ENCODE results near the gene CACNA1C. TPM values are rescaled to one million over a fixed set of nuclear protein-coding genes. Genes with fewer than 3 reads are reported as not detected.

The CACNA1C gene
- total and polyA plus RNA-seq, 4 donors: 4.3 to 114 (median 46.3) TPM

DNA sequence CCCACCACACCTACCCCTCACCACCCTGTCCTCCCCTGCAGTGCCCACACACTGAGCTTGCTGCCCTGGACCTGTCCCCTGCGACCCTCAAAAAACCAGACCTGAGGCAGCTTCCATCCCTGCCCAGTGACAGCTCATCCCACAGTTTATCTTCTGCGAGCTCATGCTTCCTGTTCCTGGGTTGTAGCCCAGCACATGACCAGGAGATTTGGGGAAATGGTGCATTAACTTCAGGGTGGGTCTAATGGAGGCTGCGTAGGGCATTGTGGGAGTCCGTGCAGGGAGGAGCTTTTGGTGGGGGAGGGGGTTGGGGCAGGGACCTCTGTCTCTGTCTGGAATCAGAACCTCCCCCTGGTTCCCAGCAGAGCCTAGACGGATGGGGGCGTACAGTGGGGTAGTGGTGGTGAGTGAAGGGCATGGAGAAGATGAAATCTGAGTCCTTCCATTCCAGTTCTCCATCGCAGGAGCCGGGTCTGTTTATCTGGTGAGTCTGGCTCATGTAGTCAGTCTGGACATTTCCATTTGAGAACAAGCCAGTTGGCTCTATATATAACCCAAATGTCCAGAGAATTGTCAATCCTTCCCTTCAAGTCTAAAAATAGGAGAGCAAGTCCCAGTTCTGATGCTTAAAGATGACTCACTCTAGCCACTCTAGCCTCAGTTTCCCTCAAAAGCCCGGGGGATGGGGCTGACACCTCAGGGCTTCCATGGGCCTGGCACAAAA lies 270.9 kb downstream of the CACNA1C start:
- 20 to 27% methylated on average over 9 of the region's 9 CpGs for WGBS, 2 donors

DNA sequence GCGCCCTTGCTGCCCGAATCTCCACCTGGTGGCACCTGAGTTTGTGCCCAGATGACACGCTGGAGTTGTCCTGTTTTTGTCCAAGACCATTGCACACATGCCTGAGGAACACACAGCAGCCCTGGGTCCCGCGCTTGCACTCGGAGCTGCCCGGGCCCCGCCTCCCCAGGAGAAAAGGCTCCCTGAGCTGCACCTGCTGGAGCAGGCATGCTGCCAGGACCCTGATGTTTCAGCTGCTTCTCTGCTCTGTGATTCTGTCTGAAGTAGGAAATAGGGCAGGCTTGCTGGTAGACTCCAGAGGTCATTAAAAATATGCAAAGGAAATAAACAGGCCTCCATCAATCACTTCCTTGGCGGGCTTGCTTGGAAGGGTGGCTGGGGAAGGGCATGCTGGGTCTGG lies 271.6 kb downstream of the CACNA1C start:
- H3K27ac ChIP-seq (ENCODE audit: low read depth in 1 of 2, low read length in 2 of 2): peak overlapping the region in 1 of 2 donors; percentile 27
- no peak for ATAC-seq (ENCODE audit: low FRiP score)
- WGBS, 2 donors: 43 to 44% methylated on average over 9 of the region's 9 CpGs

More for the DNA sequence above, 270.9 kb downstream of the CACNA1C start:
- intact Hi-C loops (cut with DNase I): no loop called here
- no peak overlapping the region for H3K4me3 ChIP-seq (ENCODE audit: low read length in 2 of 2)
- H3K9me3 ChIP-seq (ENCODE audit: control insufficient read depth, low read length): no peaks in the 10 kb centered on the region
- H3K27me3 ChIP-seq (ENCODE audit: control insufficient read depth in 1 of 2, insufficient read depth in 2 of 2, low read length in 1 of 2): no peaks in the 10 kb centered on the region
- H3K36me3 ChIP-seq (ENCODE audit: control insufficient read depth in 1 of 2, insufficient read depth in 2 of 2, low read length in 1 of 2): no peaks in the 10 kb centered on the region
- peaks cover 4 to 6% of the 10 kb centered on the region in 2 donors for H3K4me1 ChIP-seq (ENCODE audit: control insufficient read depth in 1 of 2, insufficient read depth in 2 of 2, low read length in 2 of 2)
- ATAC-seq (ENCODE audit: low FRiP score) (peak; percentile 58), DNase-seq (no peak)
- peak overlapping the region in 1 of 2 donors; percentile 72 for H3K27ac ChIP-seq (ENCODE audit: low read depth in 1 of 2, low read length in 2 of 2)

DNA sequence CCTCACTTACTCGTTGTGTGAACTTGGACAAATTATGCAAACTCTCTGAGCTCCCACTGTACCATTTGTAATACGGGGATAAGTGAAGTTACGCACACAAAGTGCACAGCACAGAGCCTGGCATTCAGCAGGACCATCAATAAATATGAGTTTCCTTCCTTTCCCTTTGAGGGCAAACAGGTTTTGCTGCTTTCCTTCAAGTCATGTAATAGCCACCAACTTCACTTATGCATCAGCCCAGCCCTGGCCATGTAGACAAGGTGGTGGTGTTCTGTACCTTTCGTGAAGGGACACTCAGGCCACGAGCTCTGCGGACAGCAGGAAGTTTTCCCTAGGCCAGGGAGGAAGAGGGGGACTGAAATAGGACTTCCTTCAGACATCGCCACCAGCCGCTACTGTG lies 272.7 kb downstream of the CACNA1C start:
- no peaks in the 10 kb centered on the region for H3K9me3 ChIP-seq (ENCODE audit: control insufficient read depth, low read length)
- H3K4me1 ChIP-seq (ENCODE audit: control insufficient read depth in 1 of 2, insufficient read depth in 2 of 2, low read length in 2 of 2): peaks cover 4 to 6% of the 10 kb centered on the region in 2 donors
- no peak overlapping the region for H3K4me3 ChIP-seq (ENCODE audit: low read length in 2 of 2)
- no peaks in the 10 kb centered on the region for H3K27me3 ChIP-seq (ENCODE audit: control insufficient read depth in 1 of 2, insufficient read depth in 2 of 2, low read length in 1 of 2)
- intact Hi-C loops (cut with DNase I): no loop called here
- H3K36me3 ChIP-seq (ENCODE audit: control insufficient read depth in 1 of 2, insufficient read depth in 2 of 2, low read length in 1 of 2): no peaks in the 10 kb centered on the region
- ATAC-seq (ENCODE audit: low FRiP score) (no peak), DNase-seq (no peak)
- WGBS, 2 donors: 49 to 51% methylated on average over 8 of the region's 8 CpGs
- peak overlapping the region; percentile 6 to 39 for H3K27ac ChIP-seq (ENCODE audit: low read depth in 1 of 2, low read length in 2 of 2)

More for the DNA sequence above, 271.6 kb downstream of the CACNA1C start:
- no peaks in the 10 kb centered on the region for H3K9me3 ChIP-seq (ENCODE audit: control insufficient read depth, low read length)
- H3K36me3 ChIP-seq (ENCODE audit: control insufficient read depth in 1 of 2, insufficient read depth in 2 of 2, low read length in 1 of 2): no peaks in the 10 kb centered on the region
- peaks cover 4 to 6% of the 10 kb centered on the region in 2 donors for H3K4me1 ChIP-seq (ENCODE audit: control insufficient read depth in 1 of 2, insufficient read depth in 2 of 2, low read length in 2 of 2)
- H3K27me3 ChIP-seq (ENCODE audit: control insufficient read depth in 1 of 2, insufficient read depth in 2 of 2, low read length in 1 of 2): no peaks in the 10 kb centered on the region
- no peak for DNase-seq
- H3K4me3 ChIP-seq (ENCODE audit: low read length in 2 of 2): no peak overlapping the region
- intact Hi-C loops (cut with DNase I): no loop called here

DNA sequence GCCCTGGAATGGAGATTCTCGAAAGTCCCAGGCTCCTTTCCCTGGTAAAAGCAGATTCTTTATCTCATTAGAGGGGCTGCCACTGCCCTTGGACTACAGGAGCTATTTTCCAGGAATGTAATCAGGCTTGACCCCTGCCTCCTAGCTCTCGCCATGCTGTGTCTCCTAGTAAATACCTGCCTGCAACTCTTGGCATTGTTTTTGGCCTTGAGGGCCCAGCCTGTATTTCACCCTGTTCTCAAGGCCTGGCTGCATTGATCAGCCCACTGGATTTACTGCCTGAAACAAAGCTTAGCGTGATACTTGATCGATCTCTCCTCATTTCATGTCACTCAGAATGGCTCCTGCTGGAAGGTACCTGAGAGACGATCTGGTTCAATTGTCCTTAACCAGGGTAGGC lies 273.7 kb downstream of the CACNA1C start:
- Histone ChIP-seq H3K4me1 (ENCODE audit: control insufficient read depth in 1 of 2, insufficient read depth in 2 of 2, low read length in 2 of 2) (peaks cover 4 to 6% of the 10 kb centered on the region in 2 donors), H3K27ac (ENCODE audit: low read depth in 1 of 2, low read length in 2 of 2) (peak overlapping the region in 1 of 2 donors; percentile 15), H3K36me3 (ENCODE audit: control insufficient read depth in 1 of 2, insufficient read depth in 2 of 2, low read length in 1 of 2) (no peaks in the 10 kb centered on the region), H3K27me3 (ENCODE audit: control insufficient read depth in 1 of 2, insufficient read depth in 2 of 2, low read length in 1 of 2) (no peaks in the 10 kb centered on the region), H3K9me3 (ENCODE audit: control insufficient read depth, low read length) (no peaks in the 10 kb centered on the region), H3K4me3 (ENCODE audit: low read length in 2 of 2) (no peak overlapping the region)
- DNase-seq (no peak), ATAC-seq (ENCODE audit: low FRiP score) (no peak)
- intact Hi-C loops (cut with DNase I): no loop called here
- WGBS, 2 donors: 82 to 87% methylated on average over 5 of the region's 5 CpGs

DNA sequence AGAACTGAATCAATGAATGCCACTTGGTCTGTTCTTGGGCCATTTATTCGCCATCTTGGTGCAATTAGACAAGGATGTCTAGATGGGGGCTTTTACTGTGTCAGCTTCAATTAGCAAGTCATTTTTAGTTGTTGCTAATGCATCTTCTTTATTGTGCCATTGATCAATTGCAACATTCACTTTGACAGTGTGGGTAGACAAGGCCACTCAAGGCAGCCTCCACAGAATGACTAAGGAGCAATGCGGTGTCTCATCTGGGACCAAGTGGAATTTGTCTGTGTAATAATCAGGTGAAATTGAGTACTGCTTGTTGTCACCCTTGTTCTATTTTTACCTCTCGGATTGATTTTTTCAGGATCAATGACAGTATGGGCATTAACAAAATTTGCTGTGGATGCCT lies 275.9 kb downstream of the CACNA1C start:
- Histone ChIP-seq H3K27ac (ENCODE audit: low read depth in 1 of 2, low read length in 2 of 2) (no peak overlapping the region), H3K36me3 (ENCODE audit: control insufficient read depth in 1 of 2, insufficient read depth in 2 of 2, low read length in 1 of 2) (no peaks in the 10 kb centered on the region), H3K4me1 (ENCODE audit: control insufficient read depth in 1 of 2, insufficient read depth in 2 of 2, low read length in 2 of 2) (peaks cover 3 to 4% of the 10 kb centered on the region in 2 donors), H3K4me3 (ENCODE audit: low read length in 2 of 2) (no peak overlapping the region), H3K9me3 (ENCODE audit: control insufficient read depth, low read length) (no peaks in the 10 kb centered on the region), H3K27me3 (ENCODE audit: control insufficient read depth in 1 of 2, insufficient read depth in 2 of 2, low read length in 1 of 2) (no peaks in the 10 kb centered on the region)
- DNase-seq (no peak), ATAC-seq (ENCODE audit: low FRiP score) (no peak)
- WGBS, 2 donors: 83 to 97% methylated on average over 3 of the region's 3 CpGs
- intact Hi-C loops (cut with DNase I): no loop called here

DNA sequence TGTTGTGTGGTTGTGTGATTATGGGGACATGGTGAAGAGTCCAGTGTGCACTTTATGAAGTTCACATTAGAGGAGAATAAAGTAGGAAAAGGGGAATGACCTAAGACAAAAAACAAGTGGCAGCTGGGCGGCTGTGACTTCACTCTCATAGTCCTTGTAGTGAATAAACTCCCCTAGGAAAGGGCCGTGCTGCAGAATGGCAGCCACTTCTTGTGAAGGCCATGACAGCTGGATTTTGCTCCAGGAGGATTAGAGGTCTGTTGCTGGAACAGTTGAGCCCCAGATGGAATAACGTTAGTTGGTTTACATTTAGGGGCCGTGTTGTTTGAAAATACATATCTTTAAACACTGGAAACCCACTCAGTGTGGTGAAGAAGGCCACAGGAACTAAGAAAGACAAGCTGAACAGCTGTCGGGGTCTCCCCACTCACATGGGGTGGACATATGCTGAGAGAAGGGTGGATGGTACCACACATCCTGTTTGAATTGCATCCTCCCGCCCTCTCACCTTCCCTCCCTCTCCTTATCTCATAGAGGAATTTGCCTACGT lies 276.9 kb downstream of the CACNA1C start:
- DNase-seq: no peak
- no peak overlapping the region for H3K4me3 ChIP-seq (ENCODE audit: low read length in 2 of 2)
- ATAC-seq (ENCODE audit: low FRiP score): no peak
- H3K27ac ChIP-seq (ENCODE audit: low read depth in 1 of 2, low read length in 2 of 2): peak overlapping the region in 1 of 2 donors; percentile 25
- intact Hi-C loops (cut with DNase I): no loop called here
- no peaks in the 10 kb centered on the region for H3K36me3 ChIP-seq (ENCODE audit: control insufficient read depth in 1 of 2, insufficient read depth in 2 of 2, low read length in 1 of 2)
- H3K9me3 ChIP-seq (ENCODE audit: control insufficient read depth, low read length): no peaks in the 10 kb centered on the region
- WGBS, 2 donors: 68 to 82% methylated on average over 7 of the region's 7 CpGs
- H3K4me1 ChIP-seq (ENCODE audit: control insufficient read depth in 1 of 2, insufficient read depth in 2 of 2, low read length in 2 of 2): peaks cover 5 to 8% of the 10 kb centered on the region in 2 donors
- H3K27me3 ChIP-seq (ENCODE audit: control insufficient read depth in 1 of 2, insufficient read depth in 2 of 2, low read length in 1 of 2): no peaks in the 10 kb centered on the region

DNA sequence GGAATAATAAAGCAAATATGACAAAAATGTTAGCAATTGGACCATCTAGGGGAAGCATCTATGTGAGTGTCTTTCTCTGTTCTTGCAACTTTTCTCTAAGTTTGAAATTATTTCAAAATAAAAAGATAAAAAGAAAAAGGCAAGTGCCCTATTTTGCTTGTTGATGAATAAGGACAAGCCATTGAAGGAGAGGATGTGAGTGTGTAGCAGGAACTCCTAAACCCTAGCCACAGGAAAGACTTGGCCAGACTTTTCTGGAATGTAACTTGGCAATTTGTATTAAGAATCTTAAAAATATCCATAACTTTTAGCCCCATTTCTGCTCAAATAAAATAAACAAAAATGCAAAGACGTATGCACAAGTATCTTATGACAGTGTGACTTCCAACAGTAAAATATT lies 279.4 kb downstream of the CACNA1C start:
- Histone ChIP-seq H3K27me3 (ENCODE audit: control insufficient read depth in 1 of 2, insufficient read depth in 2 of 2, low read length in 1 of 2) (no peaks in the 10 kb centered on the region), H3K36me3 (ENCODE audit: control insufficient read depth in 1 of 2, insufficient read depth in 2 of 2, low read length in 1 of 2) (no peaks in the 10 kb centered on the region), H3K4me3 (ENCODE audit: low read length in 2 of 2) (no peak overlapping the region), H3K9me3 (ENCODE audit: control insufficient read depth, low read length) (no peaks in the 10 kb centered on the region), H3K4me1 (ENCODE audit: control insufficient read depth in 1 of 2, insufficient read depth in 2 of 2, low read length in 2 of 2) (peaks cover 9 to 14% of the 10 kb centered on the region in 2 donors), H3K27ac (ENCODE audit: low read depth in 1 of 2, low read length in 2 of 2) (no peak overlapping the region)
- WGBS, 2 donors: 0 to 4% methylated on average over 1 of the region's 1 CpG
- DNase-seq: no peak
- no peak for ATAC-seq (ENCODE audit: low FRiP score)
- intact Hi-C loops (cut with DNase I): no loop called here

DNA sequence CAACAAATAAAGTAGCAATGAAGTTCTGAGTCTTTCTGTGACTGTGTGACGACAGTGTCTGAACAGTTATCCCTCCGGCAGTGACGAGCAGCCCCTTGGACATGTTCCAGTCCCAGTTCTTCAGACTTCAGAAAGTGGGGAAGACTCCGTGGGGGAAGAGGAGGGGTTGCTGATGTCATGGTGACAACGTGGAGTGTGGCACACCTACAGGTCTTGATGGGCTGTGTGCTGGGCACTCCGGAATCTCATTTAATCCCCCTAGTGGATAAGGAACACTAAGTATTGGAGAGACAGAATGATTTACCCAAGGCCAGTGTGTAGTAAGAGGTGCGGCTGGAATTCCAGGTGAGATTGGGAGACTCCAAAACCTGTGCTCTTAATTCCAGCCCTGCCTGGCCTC lies 280.2 kb downstream of the CACNA1C start:
- DNase-seq: peak in 1 of 2 donors; percentile 80

More for the DNA sequence above, 280.2 kb downstream of the CACNA1C start:
- intact Hi-C loops (cut with DNase I): no loop called here
- 31 to 32% methylated on average over 7 of the region's 7 CpGs for WGBS, 2 donors
- H3K27ac ChIP-seq (ENCODE audit: low read depth in 1 of 2, low read length in 2 of 2): peak overlapping the region in 1 of 2 donors; percentile 39
- H3K36me3 ChIP-seq (ENCODE audit: control insufficient read depth in 1 of 2, insufficient read depth in 2 of 2, low read length in 1 of 2): no peaks in the 10 kb centered on the region
- H3K4me1 ChIP-seq (ENCODE audit: control insufficient read depth in 1 of 2, insufficient read depth in 2 of 2, low read length in 2 of 2): peaks cover 9 to 18% of the 10 kb centered on the region in 2 donors
- no peak for ATAC-seq (ENCODE audit: low FRiP score)
- H3K9me3 ChIP-seq (ENCODE audit: control insufficient read depth, low read length): no peaks in the 10 kb centered on the region
- H3K4me3 ChIP-seq (ENCODE audit: low read length in 2 of 2): no peak overlapping the region
- H3K27me3 ChIP-seq (ENCODE audit: control insufficient read depth in 1 of 2, insufficient read depth in 2 of 2, low read length in 1 of 2): no peaks in the 10 kb centered on the region
